ENCODE results near the gene AP2S1.

DNA sequence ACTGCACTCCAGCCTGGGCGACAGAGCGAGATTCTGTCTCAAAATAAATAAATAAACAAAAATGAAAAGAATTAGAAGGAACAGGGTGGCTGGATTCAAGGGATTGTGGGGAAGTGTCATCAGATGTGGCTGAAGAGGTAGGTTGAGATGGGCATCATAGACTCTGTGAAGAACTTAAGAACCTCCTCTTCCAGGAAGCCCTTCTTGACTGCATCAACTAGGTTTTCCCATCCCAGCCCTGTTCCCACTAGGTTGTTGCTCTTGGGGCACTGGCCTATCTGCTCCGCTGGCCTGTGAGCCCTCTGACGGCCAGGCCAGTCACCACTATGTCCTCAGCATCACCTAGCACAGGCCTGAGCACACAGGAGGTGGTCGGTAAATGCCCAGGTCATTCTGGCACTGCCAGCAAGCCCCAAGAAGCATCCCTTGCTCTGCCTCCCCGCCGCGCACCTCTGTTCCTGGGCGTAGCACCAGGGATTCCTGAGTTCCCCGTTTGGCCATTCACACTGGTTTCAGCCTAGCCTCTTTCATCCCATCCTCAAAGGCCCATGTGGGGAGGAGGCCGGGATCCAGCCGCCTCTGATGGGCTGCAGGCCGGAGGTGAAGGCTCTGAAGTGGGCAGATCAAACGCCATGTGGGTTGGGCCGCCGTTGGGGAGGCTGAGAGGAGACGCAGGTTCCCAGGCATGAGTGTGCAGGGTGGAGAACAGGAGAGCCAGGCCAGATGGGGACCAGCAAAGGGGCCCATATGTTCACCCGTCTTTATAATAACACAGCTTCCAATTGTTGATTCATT is 34.6 kb downstream of the AP2S1 start:
- TF ChIP-seq POLR2A (IDR thresholded peaks at IDR 0.05; ENCODE audit: low read depth, low read length) (no peak), BHLHE40 (IDR thresholded peaks at IDR 0.05; ENCODE audit: low read depth, low read length) (no peak), RFX5 (IDR thresholded peaks at IDR 0.05; ENCODE audit: low read depth, low read length) (no peak), RCOR1 (IDR thresholded peaks at IDR 0.05; ENCODE audit: insufficient replicate concordance, low read length) (no peak), RAD21 (IDR thresholded peaks at IDR 0.05; ENCODE audit: low read length) (no peak), MXI1 (IDR thresholded peaks at IDR 0.05; ENCODE audit: borderline replicate concordance, low read depth, low read length) (no peak), MAFK (IDR thresholded peaks at IDR 0.05; ENCODE audit: low read depth, low read length) (no peak), FOS (IDR thresholded peaks at IDR 0.05; ENCODE audit: low read depth, low read length) (no peak), SMC3 (IDR thresholded peaks at IDR 0.05; ENCODE audit: low read depth, low read length) (no peak), CEBPB (IDR thresholded peaks at IDR 0.05; ENCODE audit: low read depth, low read length) (no peak), MAZ (IDR thresholded peaks at IDR 0.05; ENCODE audit: borderline replicate concordance, low read depth, low read length) (no peak)
- TF ChIP-seq, protein P1, sequence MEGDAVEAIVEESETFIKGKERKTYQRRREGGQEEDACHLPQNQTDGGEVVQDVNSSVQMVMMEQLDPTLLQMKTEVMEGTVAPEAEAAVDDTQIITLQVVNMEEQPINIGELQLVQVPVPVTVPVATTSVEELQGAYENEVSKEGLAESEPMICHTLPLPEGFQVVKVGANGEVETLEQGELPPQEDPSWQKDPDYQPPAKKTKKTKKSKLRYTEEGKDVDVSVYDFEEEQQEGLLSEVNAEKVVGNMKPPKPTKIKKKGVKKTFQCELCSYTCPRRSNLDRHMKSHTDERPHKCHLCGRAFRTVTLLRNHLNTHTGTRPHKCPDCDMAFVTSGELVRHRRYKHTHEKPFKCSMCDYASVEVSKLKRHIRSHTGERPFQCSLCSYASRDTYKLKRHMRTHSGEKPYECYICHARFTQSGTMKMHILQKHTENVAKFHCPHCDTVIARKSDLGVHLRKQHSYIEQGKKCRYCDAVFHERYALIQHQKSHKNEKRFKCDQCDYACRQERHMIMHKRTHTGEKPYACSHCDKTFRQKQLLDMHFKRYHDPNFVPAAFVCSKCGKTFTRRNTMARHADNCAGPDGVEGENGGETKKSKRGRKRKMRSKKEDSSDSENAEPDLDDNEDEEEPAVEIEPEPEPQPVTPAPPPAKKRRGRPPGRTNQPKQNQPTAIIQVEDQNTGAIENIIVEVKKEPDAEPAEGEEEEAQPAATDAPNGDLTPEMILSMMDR (conservative IDR thresholded peaks at IDR 0.05; ENCODE audit: low read depth, low read length), result no peak
- TF ChIP-seq, protein P2, sequence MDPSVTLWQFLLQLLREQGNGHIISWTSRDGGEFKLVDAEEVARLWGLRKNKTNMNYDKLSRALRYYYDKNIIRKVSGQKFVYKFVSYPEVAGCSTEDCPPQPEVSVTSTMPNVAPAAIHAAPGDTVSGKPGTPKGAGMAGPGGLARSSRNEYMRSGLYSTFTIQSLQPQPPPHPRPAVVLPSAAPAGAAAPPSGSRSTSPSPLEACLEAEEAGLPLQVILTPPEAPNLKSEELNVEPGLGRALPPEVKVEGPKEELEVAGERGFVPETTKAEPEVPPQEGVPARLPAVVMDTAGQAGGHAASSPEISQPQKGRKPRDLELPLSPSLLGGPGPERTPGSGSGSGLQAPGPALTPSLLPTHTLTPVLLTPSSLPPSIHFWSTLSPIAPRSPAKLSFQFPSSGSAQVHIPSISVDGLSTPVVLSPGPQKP (IDR thresholded peaks at IDR 0.05; ENCODE audit: borderline replicate concordance, low read depth, low read length), result no peak
- TF ChIP-seq, protein P3, sequence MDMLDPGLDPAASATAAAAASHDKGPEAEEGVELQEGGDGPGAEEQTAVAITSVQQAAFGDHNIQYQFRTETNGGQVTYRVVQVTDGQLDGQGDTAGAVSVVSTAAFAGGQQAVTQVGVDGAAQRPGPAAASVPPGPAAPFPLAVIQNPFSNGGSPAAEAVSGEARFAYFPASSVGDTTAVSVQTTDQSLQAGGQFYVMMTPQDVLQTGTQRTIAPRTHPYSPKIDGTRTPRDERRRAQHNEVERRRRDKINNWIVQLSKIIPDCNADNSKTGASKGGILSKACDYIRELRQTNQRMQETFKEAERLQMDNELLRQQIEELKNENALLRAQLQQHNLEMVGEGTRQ (IDR thresholded peaks at IDR 0.05; ENCODE audit: low read depth, low read length), result no peak

All from IMR-90 (cell line).